ENCODE results near the gene NDUFS7.
A peak's percentile ranks its signal among the peaks of the same experiment; 100 is the strongest.

NDUFS7 gene

DNA sequence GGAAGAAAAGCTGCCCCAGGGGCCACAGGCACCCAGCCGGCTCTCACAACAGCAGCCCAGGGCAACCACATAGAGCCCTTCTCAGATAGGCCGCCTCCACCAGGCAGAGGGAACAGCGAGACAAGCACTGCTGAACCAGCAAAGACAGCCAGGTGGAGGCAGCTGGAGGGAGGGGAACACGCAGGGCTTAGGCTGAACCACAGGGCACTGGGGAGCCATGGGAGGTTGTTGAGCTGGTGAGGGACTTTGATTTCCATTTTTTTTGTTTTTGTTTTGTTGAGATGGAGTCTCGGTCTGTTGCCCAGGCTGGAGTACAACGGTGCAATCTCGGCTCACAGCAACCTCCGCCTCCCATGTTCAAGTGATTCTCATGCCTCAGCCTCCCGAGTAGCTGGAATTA is 14.1 kb downstream of the NDUFS7 start:
- DNase-seq (ENCODE audit: low read depth) = peak; percentile 24
- no peak overlapping the region for H3K4me3 ChIP-seq (ENCODE audit: low read depth, low read length)
- TF ChIP-seq, protein P1, sequence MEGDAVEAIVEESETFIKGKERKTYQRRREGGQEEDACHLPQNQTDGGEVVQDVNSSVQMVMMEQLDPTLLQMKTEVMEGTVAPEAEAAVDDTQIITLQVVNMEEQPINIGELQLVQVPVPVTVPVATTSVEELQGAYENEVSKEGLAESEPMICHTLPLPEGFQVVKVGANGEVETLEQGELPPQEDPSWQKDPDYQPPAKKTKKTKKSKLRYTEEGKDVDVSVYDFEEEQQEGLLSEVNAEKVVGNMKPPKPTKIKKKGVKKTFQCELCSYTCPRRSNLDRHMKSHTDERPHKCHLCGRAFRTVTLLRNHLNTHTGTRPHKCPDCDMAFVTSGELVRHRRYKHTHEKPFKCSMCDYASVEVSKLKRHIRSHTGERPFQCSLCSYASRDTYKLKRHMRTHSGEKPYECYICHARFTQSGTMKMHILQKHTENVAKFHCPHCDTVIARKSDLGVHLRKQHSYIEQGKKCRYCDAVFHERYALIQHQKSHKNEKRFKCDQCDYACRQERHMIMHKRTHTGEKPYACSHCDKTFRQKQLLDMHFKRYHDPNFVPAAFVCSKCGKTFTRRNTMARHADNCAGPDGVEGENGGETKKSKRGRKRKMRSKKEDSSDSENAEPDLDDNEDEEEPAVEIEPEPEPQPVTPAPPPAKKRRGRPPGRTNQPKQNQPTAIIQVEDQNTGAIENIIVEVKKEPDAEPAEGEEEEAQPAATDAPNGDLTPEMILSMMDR (IDR thresholded peaks at IDR 0.05; ENCODE audit: low read depth, low read length) = no peak
- no peak for TF ChIP-seq MAX (IDR thresholded peaks at IDR 0.05; ENCODE audit: low read depth, low read length)
- TF ChIP-seq POLR2A (IDR thresholded peaks at IDR 0.05; ENCODE audit: extremely low read depth, insufficient read length) = no peak
- TF ChIP-seq MYC (IDR thresholded peaks at IDR 0.05; ENCODE audit: low read depth, low read length) = no peak

GRCh38 chr19:1399079-1399478 is 15.4 kb downstream of the NDUFS7 start:
- no peak overlapping the region for H3K4me3 ChIP-seq (ENCODE audit: low read depth, low read length)
- TF ChIP-seq, protein P1 (IDR thresholded peaks at IDR 0.05; ENCODE audit: low read depth, low read length) = no peak
- TF ChIP-seq POLR2A (IDR thresholded peaks at IDR 0.05; ENCODE audit: extremely low read depth, insufficient read length) (no peak), MYC (IDR thresholded peaks at IDR 0.05; ENCODE audit: low read depth, low read length) (no peak), MAX (IDR thresholded peaks at IDR 0.05; ENCODE audit: low read depth, low read length) (no peak)
- DNase-seq (ENCODE audit: low read depth) = no peak

DNA sequence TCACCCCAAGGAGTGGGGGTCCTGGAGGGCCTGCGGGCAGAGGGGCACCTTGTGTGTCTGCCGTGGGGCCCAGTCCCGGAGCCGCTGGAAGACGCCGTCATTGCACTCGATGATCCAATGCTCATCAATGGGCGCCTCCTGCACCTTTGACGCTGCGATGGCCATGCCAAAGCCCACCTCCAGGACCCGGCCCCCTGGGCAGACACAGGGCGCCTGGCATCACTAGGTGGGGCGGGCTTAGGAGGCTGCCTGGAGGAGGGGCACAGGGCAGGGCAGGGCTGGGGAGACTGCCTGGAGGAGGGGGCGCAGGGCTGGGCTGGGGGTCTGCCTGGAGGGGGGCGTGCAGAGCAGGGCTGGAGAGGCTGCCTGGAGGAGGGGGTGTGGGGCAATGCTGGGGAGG is 16.0 kb downstream of the NDUFS7 start:
- TF ChIP-seq, protein P1 (IDR thresholded peaks at IDR 0.05; ENCODE audit: low read depth, low read length) = no peak
- TF ChIP-seq MYC (IDR thresholded peaks at IDR 0.05; ENCODE audit: low read depth, low read length) (no peak), MAX (IDR thresholded peaks at IDR 0.05; ENCODE audit: low read depth, low read length) (no peak), POLR2A (IDR thresholded peaks at IDR 0.05; ENCODE audit: extremely low read depth, insufficient read length) (no peak)
- no peak overlapping the region for H3K4me3 ChIP-seq (ENCODE audit: low read depth, low read length)
- DNase-seq (ENCODE audit: low read depth) = no peak

DNA sequence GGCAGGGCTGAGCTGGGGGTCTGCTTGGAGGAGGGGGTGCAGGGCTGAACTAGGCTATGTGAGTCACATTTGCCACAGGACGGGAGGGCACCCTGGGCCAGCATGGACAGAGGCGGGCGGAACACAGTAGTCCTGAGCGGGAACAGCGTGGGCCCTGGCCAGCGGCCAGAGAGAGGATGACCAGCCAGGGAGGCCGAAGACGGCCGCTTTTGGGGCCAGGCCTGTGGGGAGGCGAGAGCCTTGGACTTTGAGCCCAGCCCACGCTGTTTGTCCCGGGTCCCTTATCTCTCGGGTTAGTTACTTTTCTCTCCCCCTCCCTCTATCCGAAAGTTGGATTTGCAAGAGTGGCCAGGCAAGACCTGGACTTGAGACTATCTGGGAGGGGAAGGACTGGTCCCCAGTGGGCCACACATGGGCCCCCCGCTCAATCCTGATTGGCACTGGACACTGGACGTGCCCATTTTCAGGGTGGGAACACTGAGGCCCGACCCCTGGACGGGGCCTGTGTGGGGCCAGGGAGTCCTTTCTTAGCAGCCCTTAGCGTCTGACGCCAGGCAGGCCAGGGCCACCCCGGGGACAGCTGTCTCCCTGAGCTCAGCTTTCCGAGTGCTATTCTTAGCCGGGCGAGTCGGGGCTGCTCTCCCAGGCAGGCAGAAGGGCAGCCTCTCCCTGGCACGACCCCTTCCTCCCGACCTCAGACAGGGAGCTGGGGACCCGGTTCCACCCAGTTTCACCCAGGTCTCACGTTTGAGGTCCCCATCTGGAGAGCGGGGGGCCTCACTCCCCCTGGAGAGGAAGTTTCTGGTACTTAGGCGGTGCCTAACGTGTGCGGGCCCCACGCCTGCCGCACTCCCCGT is 16.8 kb downstream of the NDUFS7 start:
- TF ChIP-seq MAX (IDR thresholded peaks at IDR 0.05; ENCODE audit: low read depth, low read length) (no peak), MYC (IDR thresholded peaks at IDR 0.05; ENCODE audit: low read depth, low read length) (no peak), POLR2A (IDR thresholded peaks at IDR 0.05; ENCODE audit: extremely low read depth, insufficient read length) (no peak)
- TF ChIP-seq, protein P1 (IDR thresholded peaks at IDR 0.05; ENCODE audit: low read depth, low read length) = no peak
- DNase-seq (ENCODE audit: low read depth) = no peak
- H3K4me3 ChIP-seq (ENCODE audit: low read depth, low read length) = no peak overlapping the region

DNA sequence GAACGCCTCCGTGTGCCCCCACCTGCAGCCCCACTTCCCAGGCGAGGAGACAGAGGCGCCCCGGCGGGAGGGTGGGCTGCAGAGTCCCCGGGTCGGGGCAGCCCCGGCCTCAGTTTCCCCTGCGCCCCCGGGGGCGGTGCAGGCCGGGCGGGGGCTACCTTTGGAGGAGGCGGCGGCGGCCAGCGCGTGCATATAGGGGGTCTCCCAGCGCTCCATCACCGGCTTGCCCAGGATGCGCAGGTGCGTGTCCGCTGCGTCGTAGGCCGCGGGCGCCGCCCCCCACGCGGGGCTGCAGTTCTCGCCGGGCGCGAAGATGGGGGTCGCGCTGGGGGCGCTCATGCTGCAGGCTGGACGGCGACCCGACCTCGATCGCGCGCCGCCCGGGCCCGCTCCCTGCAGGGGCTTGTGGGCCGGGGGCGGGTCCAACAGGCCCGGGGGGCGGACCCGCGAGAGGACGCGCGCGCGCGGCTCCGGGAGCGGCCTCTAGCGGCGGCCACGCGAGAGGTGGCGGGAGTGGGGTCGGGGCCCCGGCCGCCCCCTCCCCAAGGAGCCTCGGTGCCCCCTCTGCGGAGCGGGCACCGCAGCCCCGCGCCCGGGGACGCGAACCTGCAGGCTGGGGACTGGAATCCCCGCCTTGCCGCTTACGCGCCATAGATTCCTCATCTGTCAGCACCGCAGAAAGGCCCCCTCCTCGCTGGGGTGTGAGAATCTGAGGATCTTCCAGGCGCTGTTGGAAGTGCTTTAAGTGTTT is 17.6 kb downstream of the NDUFS7 start, which contains the start of gene GAMT:
Gene GAMT (minus strand): TSS at position 405 of the 751 bp plus-strand sequence. CDS start 66 bp downstream, at position 339.
- TF ChIP-seq POLR2A (IDR thresholded peaks at IDR 0.05; ENCODE audit: extremely low read depth, insufficient read length) = no peak
- TF ChIP-seq MAX (IDR thresholded peaks at IDR 0.05; ENCODE audit: low read depth, low read length) = no peak
- TF ChIP-seq, protein P1 (IDR thresholded peaks at IDR 0.05; ENCODE audit: low read depth, low read length) = no peak
- no peak for TF ChIP-seq MYC (IDR thresholded peaks at IDR 0.05; ENCODE audit: low read depth, low read length)
- DNase-seq (ENCODE audit: low read depth) = peak; percentile 33
- H3K4me3 ChIP-seq (ENCODE audit: low read depth, low read length) = no peak within 1 kb of the TSS

Measured in NB4 (cell line).